ENCODE measurements around the gene PXMP2. TPM values are rescaled to one million over a fixed set of nuclear protein-coding genes. Genes with fewer than 3 reads are reported as not detected.

PXMP2 gene
- total RNA-seq, 1 donor from 2014 or later: 9.0 TPM

DNA sequence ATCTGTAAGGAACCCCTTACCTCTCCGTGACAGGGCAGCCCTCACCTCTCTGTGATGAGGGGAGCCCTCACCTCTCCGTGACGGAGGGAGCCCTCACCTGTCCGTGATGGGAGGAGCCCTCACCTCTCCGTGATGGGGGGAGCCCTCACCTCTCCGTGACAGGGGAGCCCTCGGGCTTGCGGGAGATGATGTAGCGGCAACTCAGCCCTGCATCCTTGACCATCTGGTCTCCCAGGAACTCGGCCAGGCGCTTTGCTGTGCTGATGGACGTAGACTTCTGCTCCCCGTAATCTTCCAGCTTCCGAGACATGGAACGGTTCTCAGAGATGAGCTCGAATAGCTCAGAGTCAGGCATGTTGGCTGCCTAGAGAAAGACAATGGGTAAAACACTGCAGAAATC is 28.2 kb upstream of the PXMP2 start:
- Histone ChIP-seq H3K36me3 (ENCODE audit: insufficient read depth, low read length) (peaks cover 24% of the 10 kb centered on the region), H3K27me3 (ENCODE audit: insufficient read depth, low read length) (no peaks in the 10 kb centered on the region), H3K9me3 (ENCODE audit: insufficient read depth, low read depth, low read length) (no peaks in the 10 kb centered on the region), H2AFZ (ENCODE audit: low read depth, low read length) (no peak overlapping the region), H3K9ac (ENCODE audit: low read length) (no peak overlapping the region), H3K27ac (ENCODE audit: low read depth, low read length) (no peak overlapping the region), H3K79me2 (ENCODE audit: insufficient read depth, low read length) (no peaks in the 10 kb centered on the region), H3K4me1 (ENCODE audit: insufficient read depth, low read length) (no peaks in the 10 kb centered on the region), H3K4me3 (ENCODE audit: insufficient read depth, low read depth, low read length) (no peak overlapping the region), H3K4me2 (ENCODE audit: low read length) (no peak overlapping the region), H4K20me1 (ENCODE audit: insufficient read depth, low read length) (no peaks in the 10 kb centered on the region)
- FAIRE-seq (no peak), DNase-seq (ENCODE audit: low read depth) (no peak)
- Mint-ChIP-seq H3K9me3 (ENCODE audit: unreplicated experiment) (no peaks in the 10 kb centered on the region), H3K27me3 (ENCODE audit: low read depth, unreplicated experiment) (peaks cover 3% of the 10 kb centered on the region), H3K4me1 (ENCODE audit: low read depth, unreplicated experiment) (no peaks in the 10 kb centered on the region), H3K36me3 (ENCODE audit: low read depth, unreplicated experiment) (peaks cover 24% of the 10 kb centered on the region), H3K27ac (ENCODE audit: unreplicated experiment) (no peak overlapping the region), H3K4me3 (ENCODE audit: unreplicated experiment) (no peak overlapping the region)
- no peak for TF ChIP-seq EZH2 (IDR thresholded peaks at IDR 0.05; ENCODE audit: insufficient read depth, low read length)
- TF ChIP-seq, protein P1, sequence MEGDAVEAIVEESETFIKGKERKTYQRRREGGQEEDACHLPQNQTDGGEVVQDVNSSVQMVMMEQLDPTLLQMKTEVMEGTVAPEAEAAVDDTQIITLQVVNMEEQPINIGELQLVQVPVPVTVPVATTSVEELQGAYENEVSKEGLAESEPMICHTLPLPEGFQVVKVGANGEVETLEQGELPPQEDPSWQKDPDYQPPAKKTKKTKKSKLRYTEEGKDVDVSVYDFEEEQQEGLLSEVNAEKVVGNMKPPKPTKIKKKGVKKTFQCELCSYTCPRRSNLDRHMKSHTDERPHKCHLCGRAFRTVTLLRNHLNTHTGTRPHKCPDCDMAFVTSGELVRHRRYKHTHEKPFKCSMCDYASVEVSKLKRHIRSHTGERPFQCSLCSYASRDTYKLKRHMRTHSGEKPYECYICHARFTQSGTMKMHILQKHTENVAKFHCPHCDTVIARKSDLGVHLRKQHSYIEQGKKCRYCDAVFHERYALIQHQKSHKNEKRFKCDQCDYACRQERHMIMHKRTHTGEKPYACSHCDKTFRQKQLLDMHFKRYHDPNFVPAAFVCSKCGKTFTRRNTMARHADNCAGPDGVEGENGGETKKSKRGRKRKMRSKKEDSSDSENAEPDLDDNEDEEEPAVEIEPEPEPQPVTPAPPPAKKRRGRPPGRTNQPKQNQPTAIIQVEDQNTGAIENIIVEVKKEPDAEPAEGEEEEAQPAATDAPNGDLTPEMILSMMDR (IDR thresholded peaks at IDR 0.05; ENCODE audit: insufficient read depth, low read depth, low read length): no peak

DNA sequence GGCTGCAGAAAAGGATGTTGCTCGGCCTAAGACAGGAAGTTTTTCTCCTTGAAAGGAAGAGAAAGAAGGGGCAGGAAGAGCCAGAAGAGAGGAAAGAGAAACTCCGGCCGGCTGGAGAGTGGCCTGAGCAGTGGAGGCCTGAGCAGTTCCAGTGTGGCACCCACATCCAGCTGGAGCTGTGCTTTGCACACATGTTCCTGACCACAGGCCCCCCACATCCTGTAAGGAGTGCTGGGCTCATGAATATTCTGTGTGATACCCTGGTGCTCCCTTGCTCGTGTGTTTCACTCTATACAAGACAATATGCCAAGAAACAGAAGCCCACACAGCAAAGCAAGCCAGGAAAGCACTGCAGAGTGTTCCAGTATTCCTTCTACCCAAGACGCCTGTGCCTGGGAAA is 27.3 kb upstream of the PXMP2 start:
- H3K9me3 ChIP-seq (ENCODE audit: insufficient read depth, low read depth, low read length): no peaks in the 10 kb centered on the region
- H3K9me3 Mint-ChIP-seq (ENCODE audit: unreplicated experiment): no peaks in the 10 kb centered on the region
- TF ChIP-seq, protein P1 (IDR thresholded peaks at IDR 0.05; ENCODE audit: insufficient read depth, low read depth, low read length): no peak
- no peak for TF ChIP-seq EZH2 (IDR thresholded peaks at IDR 0.05; ENCODE audit: insufficient read depth, low read length)
- no peaks in the 10 kb centered on the region for H3K27me3 ChIP-seq (ENCODE audit: insufficient read depth, low read length)
- DNase-seq (ENCODE audit: low read depth) (no peak), FAIRE-seq (no peak)
- no peaks in the 10 kb centered on the region for H3K4me1 ChIP-seq (ENCODE audit: insufficient read depth, low read length)
- no peak overlapping the region for H3K4me3 ChIP-seq (ENCODE audit: insufficient read depth, low read depth, low read length)
- no peak overlapping the region for H3K27ac ChIP-seq (ENCODE audit: low read depth, low read length)
- no peak overlapping the region for H2AFZ ChIP-seq (ENCODE audit: low read depth, low read length)
- H3K4me3 Mint-ChIP-seq (ENCODE audit: unreplicated experiment): no peak overlapping the region
- H3K9ac ChIP-seq (ENCODE audit: low read length): no peak overlapping the region
- H3K79me2 ChIP-seq (ENCODE audit: insufficient read depth, low read length): no peaks in the 10 kb centered on the region
- no peaks in the 10 kb centered on the region for H3K4me1 Mint-ChIP-seq (ENCODE audit: low read depth, unreplicated experiment)
- H3K36me3 Mint-ChIP-seq (ENCODE audit: low read depth, unreplicated experiment): peaks cover 24% of the 10 kb centered on the region
- no peak overlapping the region for H3K27ac Mint-ChIP-seq (ENCODE audit: unreplicated experiment)
- H3K36me3 ChIP-seq (ENCODE audit: insufficient read depth, low read length): peaks cover 22% of the 10 kb centered on the region
- H3K27me3 Mint-ChIP-seq (ENCODE audit: low read depth, unreplicated experiment): peaks cover 3% of the 10 kb centered on the region
- no peak overlapping the region for H3K4me2 ChIP-seq (ENCODE audit: low read length)
- no peaks in the 10 kb centered on the region for H4K20me1 ChIP-seq (ENCODE audit: insufficient read depth, low read length)

DNA sequence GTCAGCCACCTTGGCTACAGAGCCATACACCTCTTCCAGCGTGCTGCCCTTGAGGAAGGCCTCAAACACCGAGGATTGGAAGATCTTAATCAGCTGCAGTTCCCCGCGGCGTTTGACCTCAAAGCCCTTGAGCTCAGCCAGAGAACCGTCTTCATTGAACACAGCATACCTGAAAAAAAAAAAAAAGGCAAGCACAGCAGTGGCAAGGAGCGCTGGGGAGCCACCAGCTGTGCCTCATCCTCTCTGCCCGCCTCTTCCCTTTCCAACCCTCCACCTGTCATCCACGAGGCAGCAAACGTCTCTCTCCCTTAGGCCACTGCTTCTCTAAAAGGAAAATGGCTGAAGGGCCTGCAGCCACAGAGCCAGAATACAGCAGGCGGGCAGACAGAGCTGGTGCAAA is 26.4 kb upstream of the PXMP2 start:
- Mint-ChIP-seq H3K9me3 (ENCODE audit: unreplicated experiment) (no peaks in the 10 kb centered on the region), H3K4me1 (ENCODE audit: low read depth, unreplicated experiment) (no peaks in the 10 kb centered on the region), H3K27ac (ENCODE audit: unreplicated experiment) (no peak overlapping the region), H3K27me3 (ENCODE audit: low read depth, unreplicated experiment) (peaks cover 3% of the 10 kb centered on the region), H3K4me3 (ENCODE audit: unreplicated experiment) (no peak overlapping the region), H3K36me3 (ENCODE audit: low read depth, unreplicated experiment) (peaks cover 24% of the 10 kb centered on the region)
- Histone ChIP-seq H4K20me1 (ENCODE audit: insufficient read depth, low read length) (no peaks in the 10 kb centered on the region), H3K4me3 (ENCODE audit: insufficient read depth, low read depth, low read length) (no peak overlapping the region), H3K9ac (ENCODE audit: low read length) (no peak overlapping the region), H3K79me2 (ENCODE audit: insufficient read depth, low read length) (no peaks in the 10 kb centered on the region), H3K4me2 (ENCODE audit: low read length) (no peak overlapping the region), H3K9me3 (ENCODE audit: insufficient read depth, low read depth, low read length) (no peaks in the 10 kb centered on the region), H3K4me1 (ENCODE audit: insufficient read depth, low read length) (no peaks in the 10 kb centered on the region), H3K36me3 (ENCODE audit: insufficient read depth, low read length) (peaks cover 22% of the 10 kb centered on the region), H3K27ac (ENCODE audit: low read depth, low read length) (no peak overlapping the region), H2AFZ (ENCODE audit: low read depth, low read length) (no peak overlapping the region), H3K27me3 (ENCODE audit: insufficient read depth, low read length) (no peaks in the 10 kb centered on the region)
- DNase-seq (ENCODE audit: low read depth) (no peak), FAIRE-seq (no peak)
- TF ChIP-seq EZH2 (IDR thresholded peaks at IDR 0.05; ENCODE audit: insufficient read depth, low read length): no peak
- TF ChIP-seq, protein P1 (IDR thresholded peaks at IDR 0.05; ENCODE audit: insufficient read depth, low read depth, low read length): no peak

Measured in astrocyte (in vitro differentiated cells and primary cell).